ENCODE results near the gene GUCY2C.

GUCY2C gene

GRCh38 chr12:14572401-14572800 lies 124.0 kb downstream of the GUCY2C start:
- DNase-seq (ENCODE audit: low read depth in 2 of 2): no peak

- DNase-seq (ENCODE audit: low read depth in 2 of 2): no peak
Observed at GRCh38 chr12:14571779-14572178, 124.6 kb downstream of the GUCY2C start.

GRCh38 chr12:14570231-14570630 lies 126.2 kb downstream of the GUCY2C start:
- no peak for DNase-seq (ENCODE audit: low read depth in 2 of 2)

GRCh38 chr12:14567351-14568162 lies 128.8 kb downstream of the GUCY2C start, which contains the start of gene PLBD1:
Gene PLBD1 (minus strand): TSS chr12:14567883. CDS start chr12:14567696, 187 bp downstream.
- DNase-seq (ENCODE audit: low read depth in 2 of 2): peak in 1 of 2 donors; percentile 12

- DNase-seq (ENCODE audit: low read depth in 2 of 2): no peak
Observed at GRCh38 chr12:14564336-14564959, 132.0 kb downstream of the GUCY2C start.

- no peak for DNase-seq (ENCODE audit: low read depth in 2 of 2)
Observed at GRCh38 chr12:14563046-14563445, 133.4 kb downstream of the GUCY2C start.

All from stimulated activated CD4-positive, alpha-beta T cell treated with anti-CD3 and anti-CD28 coated beads, Interleukin-4, amount 100 ng/mL, for 48 hours (primary cell).